Endothelial cell of umbilical vein (primary cell): ENCODE results near the gene TWIST1. TPM values are rescaled to one million over a fixed set of nuclear protein-coding genes. Genes with fewer than 3 reads are reported as not detected.

Experiments
- BruUV-seq: library from RNA; stranded (reverse); fragments of 400-500 nt; replicated peaks from 2 replicates; lab custom pipeline; 2021; lab: Mats Ljungman, UMichigan
- CTCF ChIA-PET: fragments of 300-600, 350-600 bp; sonication (Branson Sonifier 250); formaldehyde crosslinking; loops from one replicate; lab custom pipeline; 2021; ENCODE audit warnings: antibody characterized with exemption, inconsistent platforms; lab: Charles Lee
- POLR2A ChIA-PET: fragments of 300-600, 350-600 bp; sonication (Branson Sonifier 250); formaldehyde crosslinking; loops from one replicate; lab custom pipeline; 2021; ENCODE audit warnings: antibody characterized with exemption, inconsistent platforms; lab: Charles Lee
- DNase-seq: peaks from one replicate; pipeline ENCODE4 v3.0.0-alpha.2; 2011; ENCODE audit warnings: low read depth, low spot score
- FAIRE-seq: peaks from 2 replicates; lab custom pipeline; 2011; peaks lifted over from hg19 to GRCh38; lab: Jason Lieb, UNC
- H2AFZ ChIP-seq: 2 replicates; pipeline ENCODE4 v1.6.0; 2012; ENCODE audit warnings: low read depth, low read length, control low read depth, inconsistent platforms
- H3K27ac ChIP-seq: 2 replicates; pipeline ENCODE4 v1.5.1; 2011; ENCODE audit warnings: low read depth, mild to moderate bottlenecking, control low read depth, low read length, moderate library complexity; ENCODE audit not compliant: insufficient read depth
- H3K27me3 ChIP-seq, 2 experiments: 2 replicates each; pipeline versions ENCODE4 v1.6.0 to v1.6.1; 2011; ENCODE audit warnings: low read length in 2 of 2, mixed read lengths in 1 of 2; ENCODE audit not compliant: control insufficient read depth in 2 of 2, insufficient read depth in 2 of 2
- H3K36me3 ChIP-seq, 2 experiments: 2 replicates in 1 of 2; 3 replicates in 1 of 2; pipeline ENCODE4 v1.5.1; 2011; ENCODE audit warnings: low read length in 2 of 2, mild to moderate bottlenecking in 1 of 2, moderate library complexity in 1 of 2; ENCODE audit not compliant: control insufficient read depth in 2 of 2, insufficient read depth in 2 of 2; ENCODE audit errors: extremely low read depth in 1 of 2
- H3K4me1 ChIP-seq: 3 replicates; pipeline ENCODE4 v1.5.1; 2011; ENCODE audit warnings: mild to moderate bottlenecking, low read length; ENCODE audit not compliant: control insufficient read depth, insufficient read depth; ENCODE audit errors: extremely low read depth
- H3K4me2 ChIP-seq: 2 replicates; pipeline ENCODE4 v1.6.1; 2011; ENCODE audit warnings: low read length, control low read depth, mixed read lengths; ENCODE audit not compliant: insufficient read depth
- H3K4me3 ChIP-seq, 3 experiments: fragments of 200-600 bp in 1 of 3; sonication (generic), shearing (Covaris generic) in 1 of 3; replicated peaks in 1 of 3; 2 replicates each; pipeline ENCODE4 v1.5.1; 2011 to 2016; ENCODE audit warnings: control low read depth in 3 of 3, low read length in 3 of 3, mild to moderate bottlenecking in 2 of 3, inconsistent platforms in 1 of 3, low read depth in 1 of 3, moderate library complexity in 1 of 3; ENCODE audit not compliant: insufficient read depth in 1 of 3
- H3K79me2 ChIP-seq: 2 replicates; pipeline ENCODE4 v1.6.0; 2012; ENCODE audit warnings: low read length, inconsistent platforms; ENCODE audit not compliant: control insufficient read depth, insufficient read depth
- H3K9ac ChIP-seq: replicated peaks from 2 replicates; pipeline ENCODE3; 2011; ENCODE audit warnings: low read length, control low read depth; ENCODE audit not compliant: insufficient read depth; ENCODE audit errors: extremely low read depth
- H3K9me1 ChIP-seq: replicated peaks from 3 replicates; pipeline ENCODE4 v1.6.0; 2011; ENCODE audit warnings: mild to moderate bottlenecking, low read length; ENCODE audit not compliant: control insufficient read depth, insufficient read depth; ENCODE audit errors: extremely low read depth
- H3K9me3 ChIP-seq: replicated peaks from 2 replicates; pipeline ENCODE4 v1.5.1; 2012; ENCODE audit warnings: low read length, inconsistent platforms; ENCODE audit not compliant: control insufficient read depth, insufficient read depth
- H4K20me1 ChIP-seq: replicated peaks from 2 replicates; pipeline ENCODE3; 2011; ENCODE audit warnings: mild to moderate bottlenecking, low read length; ENCODE audit not compliant: control insufficient read depth, insufficient read depth; ENCODE audit errors: extremely low read depth
- EZH2 ChIP-seq: IDR thresholded peaks from 2 replicates; pipeline ENCODE4 v1.6.1; 2012; ENCODE audit warnings: borderline replicate concordance, low read depth, mild to moderate bottlenecking, moderate library complexity, low read length, inconsistent platforms; ENCODE audit not compliant: severe bottlenecking
- FOS ChIP-seq: IDR thresholded peaks from 2 replicates; pipeline ENCODE4 v1.6.1; 2011; ENCODE audit warnings: mild to moderate bottlenecking, low read length, moderate library complexity, borderline replicate concordance; ENCODE audit not compliant: insufficient read depth
- GATA2 ChIP-seq: IDR thresholded peaks from 2 replicates; pipeline ENCODE4 v1.7.0; 2011; ENCODE audit warnings: low read depth, mild to moderate bottlenecking, moderate library complexity, mixed read lengths, low read length; ENCODE audit not compliant: insufficient read length, insufficient read depth
- JUN ChIP-seq: IDR thresholded peaks from 2 replicates; pipeline ENCODE4 v1.6.1; 2011; ENCODE audit warnings: borderline replicate concordance, low read depth; ENCODE audit not compliant: insufficient read length, insufficient read depth
- MYC ChIP-seq: IDR thresholded peaks from one replicate; pipeline ENCODE4 v1.6.1; 2011; ENCODE audit warnings: mild to moderate bottlenecking, low read depth, low read length
- POLR2A ChIP-seq: IDR thresholded peaks from 2 replicates; pipeline ENCODE4 v1.6.1; 2012; ENCODE audit warnings: low read depth, mild to moderate bottlenecking, control low read depth, low read length
- POLR2AphosphoS5 ChIP-seq: IDR thresholded peaks from 2 replicates; pipeline ENCODE4 v1.6.1; 2012; ENCODE audit warnings: low read depth, mild to moderate bottlenecking, control low read depth, low read length, moderate library complexity; ENCODE audit not compliant: insufficient read depth
- dilution Hi-C: fragments of 300-500 bp; cut with MboI; formaldehyde crosslinking; loops from one replicate; pipeline ENCODE4 v1.15.0; 2019; ENCODE audit warnings: low sequenced_read_pairs; ENCODE audit not compliant: extremely low pct_ligation_motif_present
- intact Hi-C: fragments of 100-400 bp; cut with micrococcal nuclease; formaldehyde crosslinking; loops from one replicate; pipeline ENCODE4 v1.10.0; 2022
- polyA plus RNA-seq, 4 experiments: library from polyadenylated mRNA; depleted of rRNA in 3 of 4; stranded (reverse) in 3 of 4; unstranded in 1 of 4; fragments of >200 nt; gene quantifications; 2 replicates each; pipeline versions ENCODE4 v1.2.1 to v1.2.3, GENCODE V29; 2011 to 2012; ENCODE audit warnings: missing spikeins in 1 of 4
- total RNA-seq: library from RNA; stranded (reverse); gene quantifications from 2 replicates; pipeline ENCODE4 v1.2.3, GENCODE V29; 2021
- TF ChIP-seq, protein P1 (sequence below), 2 donors: IDR thresholded peaks; 1 replicate in 1 of 2; 2 replicates in 1 of 2; pipeline ENCODE4 v1.5.1; 2011; ENCODE audit warnings: low read length in 2 of 2, mild to moderate bottlenecking in 2 of 2, moderate library complexity in 2 of 2, control low read depth in 1 of 2, inconsistent platforms in 1 of 2, low read depth in 1 of 2; ENCODE audit not compliant: insufficient read depth in 1 of 2; ENCODE audit errors: extremely low read depth in 1 of 2
- TF ChIP-seq, protein P2 (sequence below): IDR thresholded peaks from 2 replicates; pipeline ENCODE4 v1.6.1; 2011; ENCODE audit not compliant: insufficient read depth, insufficient read length

Gene TWIST1
- total and polyA plus RNA-seq, 2 donors (not counting 3 experiments of a cell fraction or from before 2014, with no cell fraction given): not detected

DNA sequence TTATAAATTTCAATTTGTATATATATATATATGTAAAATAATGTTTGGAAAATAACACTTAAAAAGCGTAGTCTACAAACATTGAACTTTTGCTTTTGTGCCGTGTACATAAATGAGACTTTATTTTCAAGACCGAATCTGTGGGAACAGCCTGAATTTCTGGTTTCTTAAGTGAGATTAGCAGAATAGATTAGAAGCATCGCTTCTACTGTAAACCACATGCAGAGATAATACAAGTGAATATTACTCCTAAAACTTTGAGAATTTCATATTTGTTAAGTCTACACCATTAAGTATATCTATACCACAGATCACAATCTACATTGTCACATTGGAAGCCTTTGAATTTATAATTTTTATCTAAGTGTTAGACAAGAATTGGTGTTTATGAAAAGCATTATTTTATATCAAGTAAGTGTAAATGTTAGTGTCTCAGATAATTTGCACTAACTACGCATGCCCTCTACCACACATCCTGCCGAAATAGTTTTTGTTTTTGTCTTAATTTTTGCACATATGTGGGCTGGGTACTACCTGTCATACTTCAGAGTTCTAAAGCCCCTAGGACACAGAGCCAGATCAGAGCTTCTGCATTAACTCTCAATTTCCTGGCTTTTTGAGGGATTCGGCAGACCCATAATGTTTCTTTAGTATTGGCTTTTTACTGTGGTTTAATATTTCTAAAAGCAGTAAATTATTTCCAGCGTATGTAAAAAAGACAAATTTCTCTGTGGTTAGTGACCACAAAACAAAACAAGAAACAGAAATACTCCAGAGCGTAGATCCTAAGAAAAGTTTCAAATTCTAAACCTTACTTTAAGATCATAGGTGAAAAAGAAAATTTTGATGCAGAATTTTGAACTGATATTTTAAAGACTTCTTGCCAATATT, 20.0 kb downstream of the TWIST1 start:
- peaks cover 9 to 46% of the 10 kb centered on the region in 2 experiments for H3K27me3 ChIP-seq
- no peak overlapping the region for H3K4me3 ChIP-seq
- H3K9ac ChIP-seq: no peak overlapping the region
- TF ChIP-seq, protein P1, sequence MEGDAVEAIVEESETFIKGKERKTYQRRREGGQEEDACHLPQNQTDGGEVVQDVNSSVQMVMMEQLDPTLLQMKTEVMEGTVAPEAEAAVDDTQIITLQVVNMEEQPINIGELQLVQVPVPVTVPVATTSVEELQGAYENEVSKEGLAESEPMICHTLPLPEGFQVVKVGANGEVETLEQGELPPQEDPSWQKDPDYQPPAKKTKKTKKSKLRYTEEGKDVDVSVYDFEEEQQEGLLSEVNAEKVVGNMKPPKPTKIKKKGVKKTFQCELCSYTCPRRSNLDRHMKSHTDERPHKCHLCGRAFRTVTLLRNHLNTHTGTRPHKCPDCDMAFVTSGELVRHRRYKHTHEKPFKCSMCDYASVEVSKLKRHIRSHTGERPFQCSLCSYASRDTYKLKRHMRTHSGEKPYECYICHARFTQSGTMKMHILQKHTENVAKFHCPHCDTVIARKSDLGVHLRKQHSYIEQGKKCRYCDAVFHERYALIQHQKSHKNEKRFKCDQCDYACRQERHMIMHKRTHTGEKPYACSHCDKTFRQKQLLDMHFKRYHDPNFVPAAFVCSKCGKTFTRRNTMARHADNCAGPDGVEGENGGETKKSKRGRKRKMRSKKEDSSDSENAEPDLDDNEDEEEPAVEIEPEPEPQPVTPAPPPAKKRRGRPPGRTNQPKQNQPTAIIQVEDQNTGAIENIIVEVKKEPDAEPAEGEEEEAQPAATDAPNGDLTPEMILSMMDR (IDR thresholded peaks at IDR 0.05; ENCODE audit: extremely low read depth in 1 of 2, insufficient read depth in 1 of 2, low read depth in 1 of 2, low read length in 2 of 2): no peak
- no peak for TF ChIP-seq POLR2A
- TF ChIP-seq MYC: no peak
- no peak for TF ChIP-seq EZH2
- TF ChIP-seq POLR2AphosphoS5: no peak
- no peak for TF ChIP-seq GATA2
- TF ChIP-seq FOS: no peak
- no peak for TF ChIP-seq JUN
- TF ChIP-seq, protein P2, sequence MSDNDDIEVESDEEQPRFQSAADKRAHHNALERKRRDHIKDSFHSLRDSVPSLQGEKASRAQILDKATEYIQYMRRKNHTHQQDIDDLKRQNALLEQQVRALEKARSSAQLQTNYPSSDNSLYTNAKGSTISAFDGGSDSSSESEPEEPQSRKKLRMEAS: no peak
- POLR2A ChIA-PET: no interaction called here
- H3K4me2 ChIP-seq: no peak overlapping the region
- CTCF ChIA-PET: interaction anchor here (1.2 to 2.5 kb wide), 3 partner anchors 8 to 25 kb away, joined by 3 to 8 read pairs (median 4); no protein-coding TSS in a partner anchor
- intact Hi-C loops (no loop called here), dilution Hi-C loops (no loop called here)
- no peak for DNase-seq
- H3K9me1 ChIP-seq: no peaks in the 10 kb centered on the region
- no peaks in the 10 kb centered on the region for H3K4me1 ChIP-seq
- no peaks in the 10 kb centered on the region for H4K20me1 ChIP-seq
- no peak for FAIRE-seq
- H3K27ac ChIP-seq: no peak overlapping the region
- no peaks in the 10 kb centered on the region for H3K79me2 ChIP-seq
- no peaks in the 10 kb centered on the region for H3K9me3 ChIP-seq
- H2AFZ ChIP-seq: no peak overlapping the region
- no TSS peak for BruUV-seq
- no peaks in the 10 kb centered on the region for H3K36me3 ChIP-seq
